Right lobe of liver (tissue), 6 donors: ENCODE measurements around the gene KIAA0825. TPM values are rescaled to one million over a fixed set of nuclear protein-coding genes. Genes with fewer than 3 reads are reported as not detected.

ENCODE experiments used
- ATAC-seq, 4 donors: fragments of 200-7000 bp; cut with Tn5 transposase; one replicate each; pipeline ENCODE4 v1.9.1; 2020; ENCODE audit warnings: mild to moderate bottlenecking in 4 of 4, moderate library complexity in 4 of 4
- DNase-seq, 3 donors: peaks; one replicate each; pipeline ENCODE4 v3.0.0-alpha.2; 2020
- H3K27ac ChIP-seq, 3 donors: fragments of 200-600 bp; one replicate each; pipeline ENCODE4 v1.8.0; 2022
- H3K27me3 ChIP-seq, 2 donors: fragments of 200-600 bp; one replicate each; pipeline ENCODE4 v1.8.0; 2022
- H3K36me3 ChIP-seq, 4 donors: fragments of 200-600 bp; sonication (generic) in 1 of 4; one replicate each; pipeline versions ENCODE4 v1.5.1 to v1.8.0; 2017 to 2022; ENCODE audit warnings: control low read depth in 1 of 4
- H3K4me1 ChIP-seq, 4 donors: fragments of 200-600 bp; sonication (generic) in 1 of 4; one replicate each; pipeline versions ENCODE4 v1.5.1 to v1.8.0; 2017 to 2022; ENCODE audit warnings: control low read depth in 1 of 4
- H3K4me3 ChIP-seq, 3 donors: fragments of 200-600 bp; one replicate each; pipeline ENCODE4 v1.8.0; 2022
- H3K9me3 ChIP-seq, 4 donors: fragments of 200-600 bp; sonication (generic) in 1 of 4; one replicate each; pipeline versions ENCODE4 v1.5.1 to v1.8.0; 2017 to 2022; ENCODE audit warnings: control low read depth in 1 of 4
- CTCF ChIP-seq, 4 donors: fragments of 200-600 bp in 3 of 4; fragments of 450-650 bp in 1 of 4; IDR thresholded peaks; one replicate each; pipeline versions ENCODE4 v1.5.1 to v1.8.0; 2016 to 2022; ENCODE audit warnings: antibody characterized with exemption in 4 of 4, mild to moderate bottlenecking in 2 of 4
- POLR2A ChIP-seq: fragments of 450-650 bp; IDR thresholded peaks from one replicate; pipeline ENCODE4 v1.6.1; 2017; ENCODE audit warnings: antibody characterized with exemption, mild to moderate bottlenecking
- WGBS: methylation state at CpG from one replicate; pipeline ENCODE4 v1.1.6; 2018; ENCODE audit warnings: low coverage, low lambda C conversion rate; ENCODE audit not compliant: insufficient coverage; ENCODE audit errors: missing lambda C conversion rate; 5-methylcytosine and 5-hydroxymethylcytosine counted together
- intact Hi-C, 2 donors: fragments of 100-400 bp; cut with DNase I; formaldehyde crosslinking; loops; one replicate each; pipeline versions ENCODE4 v1.11.2 to v1.14.1; 2022
- total RNA-seq, 6 experiments: library from RNA; depleted of rRNA in 2 of 6; stranded (reverse); fragments of >200 nt in 2 of 6; fragmentation: NEBNext Ultra II Directional in 3 of 6; extraction: Animal tissue kit (Norgen Biotek cat#: 25700) in 3 of 6; gene quantifications; one replicate each; pipeline versions ENCODE4 v1.1.0 to v1.2.4, GENCODE V29; 2016 to 2023
- donor health status: DM: no; HTN: yes; CAD: no.
- donor health status: DM: no; HTN: no; CAD: no.
- donor health status: DM: no; HTN: no; CAD: no.
- donor health status: DM: no; HTN: yes; CAD: no.
- donor health status: DM: no; HTN: yes; CAD: no.

Gene KIAA0825
- total RNA-seq, 6 experiments from 2014 or later = 0.86 to 3.2 (median 1.7) TPM

- no peak for TF ChIP-seq CTCF (IDR thresholded peaks at IDR 0.05)
- no peak for TF ChIP-seq POLR2A
- H3K4me3 ChIP-seq = no peak overlapping the region
- no peaks in the 10 kb centered on the region for H3K4me1 ChIP-seq
- no peak overlapping the region for H3K27ac ChIP-seq
- ATAC-seq (no peak), DNase-seq (no peak)
- no peaks in the 10 kb centered on the region for H3K9me3 ChIP-seq
- intact Hi-C loops = no loop called here
- H3K27me3 ChIP-seq = no peaks in the 10 kb centered on the region
- H3K36me3 ChIP-seq = no peaks in the 10 kb centered on the region
Observed at GRCh38 chr5:94498199-94498598, 120.2 kb downstream of the KIAA0825 start.

GRCh38 chr5:94485067-94485466, 133.3 kb downstream of the KIAA0825 start:
- TF ChIP-seq CTCF (IDR thresholded peaks at IDR 0.05) = no peak
- TF ChIP-seq POLR2A = no peak
- 33% methylated on average over 3 of the region's 3 CpGs for WGBS
- no peaks in the 10 kb centered on the region for H3K4me1 ChIP-seq
- H3K9me3 ChIP-seq = no peaks in the 10 kb centered on the region
- ATAC-seq = peak; percentile 54 to 62 (median 56)
- no peak for DNase-seq
- intact Hi-C loops = no loop called here
- no peak overlapping the region for H3K4me3 ChIP-seq
- H3K27ac ChIP-seq = no peak overlapping the region
- no peaks in the 10 kb centered on the region for H3K27me3 ChIP-seq
- no peaks in the 10 kb centered on the region for H3K36me3 ChIP-seq

GRCh38 chr5:94481059-94481458, 137.3 kb downstream of the KIAA0825 start:
- no peak overlapping the region for H3K27ac ChIP-seq
- DNase-seq = no peak
- 84% methylated on average over 2 of the region's 2 CpGs for WGBS
- no peaks in the 10 kb centered on the region for H3K9me3 ChIP-seq
- intact Hi-C loops = no loop called here
- no peak for ATAC-seq
- TF ChIP-seq CTCF (IDR thresholded peaks at IDR 0.05) (no peak), POLR2A (no peak)
- H3K36me3 ChIP-seq = no peaks in the 10 kb centered on the region
- no peak overlapping the region for H3K4me3 ChIP-seq
- no peaks in the 10 kb centered on the region for H3K4me1 ChIP-seq
- no peaks in the 10 kb centered on the region for H3K27me3 ChIP-seq

GRCh38 chr5:94480486-94480885, 137.9 kb downstream of the KIAA0825 start:
- TF ChIP-seq POLR2A (no peak), CTCF (IDR thresholded peaks at IDR 0.05) (no peak)
- no peaks in the 10 kb centered on the region for H3K27me3 ChIP-seq
- no peak for DNase-seq
- H3K9me3 ChIP-seq = no peaks in the 10 kb centered on the region
- no peak overlapping the region for H3K4me3 ChIP-seq
- no peaks in the 10 kb centered on the region for H3K36me3 ChIP-seq
- H3K27ac ChIP-seq = no peak overlapping the region
- intact Hi-C loops = no loop called here
- H3K4me1 ChIP-seq = no peaks in the 10 kb centered on the region
- no peak for ATAC-seq
- WGBS = 100% methylated on average over 1 of the region's 1 CpG

- TF ChIP-seq POLR2A (no peak), CTCF (IDR thresholded peaks at IDR 0.05) (no peak)
- Histone ChIP-seq H3K27ac (no peak overlapping the region), H3K9me3 (no peaks in the 10 kb centered on the region), H3K36me3 (no peaks in the 10 kb centered on the region), H3K4me3 (no peak overlapping the region), H3K4me1 (no peaks in the 10 kb centered on the region), H3K27me3 (no peaks in the 10 kb centered on the region)
- intact Hi-C loops = no loop called here
- ATAC-seq (no peak), DNase-seq (no peak)
Observed at GRCh38 chr5:94473936-94474335, 144.5 kb downstream of the KIAA0825 start.
